ENCODE measurements around the gene FAM184A. TPM values are rescaled to one million over a fixed set of nuclear protein-coding genes. Genes with fewer than 3 reads are reported as not detected.

Gene FAM184A
- total and polyA plus RNA-seq, 2 donors (not counting 3 experiments of a cell fraction or from before 2014, with no cell fraction given), result 0.04 to 0.84 TPM

DNA sequence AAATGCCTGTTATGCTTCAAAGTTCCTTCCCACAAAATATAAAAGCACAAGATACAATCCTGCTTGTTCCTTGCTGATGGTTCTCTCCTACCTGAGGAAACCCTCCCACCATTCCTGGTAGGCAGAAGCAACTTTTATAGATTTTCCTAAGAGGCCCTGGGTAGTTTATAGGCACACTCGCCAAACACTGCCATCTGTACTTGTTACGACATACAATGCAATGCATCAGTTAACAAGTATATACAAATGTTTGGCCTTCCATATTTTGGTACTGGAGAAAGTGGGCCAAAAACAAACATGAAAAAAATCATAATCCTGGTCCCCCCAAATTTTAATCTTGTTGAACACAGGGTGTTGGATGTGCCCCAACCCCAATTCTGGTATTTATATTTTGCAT, 160.1 kb downstream of the FAM184A start:
- Histone ChIP-seq H3K79me2 (ENCODE audit: control insufficient read depth, insufficient read depth, low read length) (no peaks in the 10 kb centered on the region), H2AFZ (ENCODE audit: low read depth, low read length) (no peak overlapping the region), H3K9ac (replicated peaks; ENCODE audit: extremely low read depth, insufficient read depth, low read length) (no peak overlapping the region), H3K27me3 (ENCODE audit: control insufficient read depth in 2 of 2, insufficient read depth in 2 of 2, low read length in 2 of 2) (no peaks in the 10 kb centered on the region), H3K27ac (ENCODE audit: insufficient read depth, low read depth, low read length) (no peak overlapping the region), H3K4me3 (replicated peaks in 1 of 3; ENCODE audit: insufficient read depth in 1 of 3, low read depth in 1 of 3, low read length in 3 of 3) (no peak overlapping the region), H4K20me1 (replicated peaks; ENCODE audit: control insufficient read depth, extremely low read depth, insufficient read depth, low read length) (no peaks in the 10 kb centered on the region), H3K9me3 (replicated peaks; ENCODE audit: control insufficient read depth, insufficient read depth, low read length) (no peaks in the 10 kb centered on the region), H3K4me2 (ENCODE audit: insufficient read depth, low read length) (no peak overlapping the region), H3K4me1 (ENCODE audit: control insufficient read depth, extremely low read depth, insufficient read depth, low read length) (no peaks in the 10 kb centered on the region), H3K36me3 (ENCODE audit: control insufficient read depth in 2 of 2, extremely low read depth in 1 of 2, insufficient read depth in 2 of 2, low read length in 2 of 2) (peaks cover 6 to 8% of the 10 kb centered on the region in 2 experiments), H3K9me1 (replicated peaks; ENCODE audit: control insufficient read depth, extremely low read depth, insufficient read depth, low read length) (no peaks in the 10 kb centered on the region)
- intact Hi-C loops (cut with micrococcal nuclease), result no loop called here
- BruUV-seq (replicated peaks), result no TSS peak
- ChIA-PET POLR2A (no interaction called here), CTCF (interaction anchor here (1.0 kb wide), 1 partner anchor 192 kb away, joined by 3 read pairs; no protein-coding TSS in a partner anchor)
- dilution Hi-C loops (cut with MboI; ENCODE audit: extremely low pct_ligation_motif_present, low sequenced_read_pairs), result no loop called here
- FAIRE-seq (no peak), DNase-seq (ENCODE audit: low read depth, low spot score) (no peak)
- no peak for TF ChIP-seq GATA2 (IDR thresholded peaks at IDR 0.05; ENCODE audit: insufficient read depth, insufficient read length, low read depth, low read length)

DNA sequence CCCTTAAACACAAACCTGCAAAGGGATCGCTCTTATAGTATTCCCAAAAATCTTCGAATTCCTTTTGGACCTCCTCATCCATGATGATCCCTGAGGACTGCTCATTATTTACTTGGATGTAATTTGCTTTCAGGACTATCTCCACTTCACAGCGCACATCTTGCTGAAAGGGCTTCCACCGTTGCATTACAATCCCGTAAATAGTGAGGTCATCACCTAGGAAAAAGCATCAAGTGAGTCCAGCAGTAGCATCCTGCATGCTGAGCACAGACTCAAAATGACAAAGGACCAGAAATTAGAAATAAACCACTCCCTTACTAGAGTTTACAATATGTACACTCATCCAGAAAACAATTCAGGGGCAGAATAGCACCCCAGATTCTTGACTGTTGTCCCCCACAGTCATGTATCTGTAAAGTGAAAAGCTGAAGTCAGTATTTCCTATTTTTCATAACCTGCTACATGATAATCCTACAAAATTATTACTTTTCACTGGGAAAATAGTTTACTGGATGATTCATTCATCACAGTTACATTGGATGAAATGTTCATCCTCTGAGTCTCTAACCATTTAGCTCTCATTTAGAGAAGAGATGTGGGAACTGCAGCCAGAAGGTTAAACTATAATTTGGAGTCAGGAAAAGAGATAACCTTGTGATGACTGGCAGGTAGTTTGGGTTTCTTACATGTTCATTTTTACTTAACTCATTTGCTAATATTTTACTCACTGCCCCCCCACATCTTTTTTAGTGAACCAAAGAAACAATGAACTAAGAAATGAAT, 160.7 kb downstream of the FAM184A start:
- intact Hi-C loops (cut with micrococcal nuclease), result no loop called here
- FAIRE-seq, result peak; percentile 24
- H2AFZ ChIP-seq (ENCODE audit: low read depth, low read length), result no peak overlapping the region
- H3K9me1 ChIP-seq (replicated peaks; ENCODE audit: control insufficient read depth, extremely low read depth, insufficient read depth, low read length), result no peaks in the 10 kb centered on the region
- H4K20me1 ChIP-seq (replicated peaks; ENCODE audit: control insufficient read depth, extremely low read depth, insufficient read depth, low read length), result no peaks in the 10 kb centered on the region
- H3K36me3 ChIP-seq (ENCODE audit: control insufficient read depth in 2 of 2, extremely low read depth in 1 of 2, insufficient read depth in 2 of 2, low read length in 2 of 2), result peaks cover 7 to 8% of the 10 kb centered on the region in 2 experiments
- POLR2A ChIA-PET, result no interaction called here
- no peaks in the 10 kb centered on the region for H3K79me2 ChIP-seq (ENCODE audit: control insufficient read depth, insufficient read depth, low read length)
- H3K4me2 ChIP-seq (ENCODE audit: insufficient read depth, low read length), result no peak overlapping the region
- no peaks in the 10 kb centered on the region for H3K9me3 ChIP-seq (replicated peaks; ENCODE audit: control insufficient read depth, insufficient read depth, low read length)
- no peak overlapping the region for H3K27ac ChIP-seq (ENCODE audit: insufficient read depth, low read depth, low read length)
- no peaks in the 10 kb centered on the region for H3K4me1 ChIP-seq (ENCODE audit: control insufficient read depth, extremely low read depth, insufficient read depth, low read length)
- CTCF ChIA-PET, result interaction anchor here (1.0 to 1.1 kb wide), 2 partner anchors 21 to 193 kb away, joined by 3 read pairs; no protein-coding TSS in a partner anchor
- TF ChIP-seq MYC (IDR thresholded peaks at IDR 0.05; ENCODE audit: low read depth, low read length), result no peak
- TF ChIP-seq POLR2A (IDR thresholded peaks at IDR 0.05; ENCODE audit: low read depth, low read length), result no peak
- TF ChIP-seq JUN (IDR thresholded peaks at IDR 0.05; ENCODE audit: borderline replicate concordance, insufficient read depth, insufficient read length, low read depth), result no peak
- no peak for TF ChIP-seq GATA2 (IDR thresholded peaks at IDR 0.05; ENCODE audit: insufficient read depth, insufficient read length, low read depth, low read length)
- TF ChIP-seq, protein P1, sequence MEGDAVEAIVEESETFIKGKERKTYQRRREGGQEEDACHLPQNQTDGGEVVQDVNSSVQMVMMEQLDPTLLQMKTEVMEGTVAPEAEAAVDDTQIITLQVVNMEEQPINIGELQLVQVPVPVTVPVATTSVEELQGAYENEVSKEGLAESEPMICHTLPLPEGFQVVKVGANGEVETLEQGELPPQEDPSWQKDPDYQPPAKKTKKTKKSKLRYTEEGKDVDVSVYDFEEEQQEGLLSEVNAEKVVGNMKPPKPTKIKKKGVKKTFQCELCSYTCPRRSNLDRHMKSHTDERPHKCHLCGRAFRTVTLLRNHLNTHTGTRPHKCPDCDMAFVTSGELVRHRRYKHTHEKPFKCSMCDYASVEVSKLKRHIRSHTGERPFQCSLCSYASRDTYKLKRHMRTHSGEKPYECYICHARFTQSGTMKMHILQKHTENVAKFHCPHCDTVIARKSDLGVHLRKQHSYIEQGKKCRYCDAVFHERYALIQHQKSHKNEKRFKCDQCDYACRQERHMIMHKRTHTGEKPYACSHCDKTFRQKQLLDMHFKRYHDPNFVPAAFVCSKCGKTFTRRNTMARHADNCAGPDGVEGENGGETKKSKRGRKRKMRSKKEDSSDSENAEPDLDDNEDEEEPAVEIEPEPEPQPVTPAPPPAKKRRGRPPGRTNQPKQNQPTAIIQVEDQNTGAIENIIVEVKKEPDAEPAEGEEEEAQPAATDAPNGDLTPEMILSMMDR (IDR thresholded peaks at IDR 0.05; ENCODE audit: extremely low read depth in 1 of 2, insufficient read depth in 1 of 2, low read depth in 1 of 2, low read length in 2 of 2), result no peak
- TF ChIP-seq, protein P2, sequence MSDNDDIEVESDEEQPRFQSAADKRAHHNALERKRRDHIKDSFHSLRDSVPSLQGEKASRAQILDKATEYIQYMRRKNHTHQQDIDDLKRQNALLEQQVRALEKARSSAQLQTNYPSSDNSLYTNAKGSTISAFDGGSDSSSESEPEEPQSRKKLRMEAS (IDR thresholded peaks at IDR 0.05; ENCODE audit: insufficient read depth, insufficient read length), result no peak
- TF ChIP-seq POLR2AphosphoS5 (IDR thresholded peaks at IDR 0.05; ENCODE audit: insufficient read depth, low read depth, low read length), result no peak
- H3K4me3 ChIP-seq (replicated peaks in 1 of 3; ENCODE audit: insufficient read depth in 1 of 3, low read depth in 1 of 3, low read length in 3 of 3), result no peak overlapping the region
- H3K27me3 ChIP-seq (ENCODE audit: control insufficient read depth in 2 of 2, insufficient read depth in 2 of 2, low read length in 2 of 2), result no peaks in the 10 kb centered on the region
- DNase-seq (ENCODE audit: low read depth, low spot score), result no peak
- H3K9ac ChIP-seq (replicated peaks; ENCODE audit: extremely low read depth, insufficient read depth, low read length), result no peak overlapping the region
- BruUV-seq (replicated peaks), result no TSS peak
- dilution Hi-C loops (cut with MboI; ENCODE audit: extremely low pct_ligation_motif_present, low sequenced_read_pairs), result no loop called here

Measured in endothelial cell of umbilical vein (primary cell).